ENCODE data around the gene JAZF1. TPM values are rescaled to one million over a fixed set of nuclear protein-coding genes. Genes with fewer than 3 reads are reported as not detected.

JAZF1 gene
- polyA plus RNA-seq, 2 donors, result 1.6 to 3.5 TPM

DNA sequence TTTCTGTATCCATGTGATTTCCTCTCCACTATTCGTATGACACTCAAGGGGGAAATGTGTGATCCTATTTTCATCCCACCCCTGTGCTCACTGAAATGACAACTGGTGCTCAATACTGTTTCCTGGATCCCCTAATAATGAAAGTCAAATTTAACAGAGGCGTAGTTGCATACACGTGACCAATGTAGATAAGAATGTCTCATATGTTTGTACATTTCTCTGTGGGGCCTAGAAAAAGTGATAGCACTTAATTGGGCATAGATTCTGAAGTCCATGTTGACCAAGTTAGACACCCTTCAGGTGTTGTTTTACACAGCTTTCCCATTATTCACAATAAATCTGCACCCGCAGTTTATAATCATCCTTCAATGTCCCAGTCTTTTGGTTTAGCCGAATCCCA lies 59.1 kb downstream of the JAZF1 start:
- Histone ChIP-seq H3K4me1 (ENCODE audit: control insufficient read depth in 2 of 2, insufficient read depth in 2 of 2, low read length in 1 of 2) (peaks cover 3 to 4% of the 10 kb centered on the region in 2 donors), H3K27ac (ENCODE audit: low read depth in 2 of 2, low read length in 1 of 2) (no peak overlapping the region), H3K9me3 (ENCODE audit: control insufficient read depth in 2 of 2, insufficient read depth in 1 of 2, low read depth in 1 of 2, low read length in 1 of 2) (no peaks in the 10 kb centered on the region), H3K27me3 (ENCODE audit: control insufficient read depth in 1 of 2, insufficient read depth in 2 of 2, low read length in 2 of 2) (no peaks in the 10 kb centered on the region), H3K36me3 (ENCODE audit: control insufficient read depth in 2 of 2, insufficient read depth in 2 of 2, low read length in 1 of 2) (no peaks in the 10 kb centered on the region), H3K4me3 (ENCODE audit: low read depth in 1 of 2, low read length in 2 of 2) (no peak overlapping the region)
- 90 to 91% methylated on average over 5 of the region's 5 CpGs for whole genome bisulfite sequencing, 2 donors

- H3K4me1 ChIP-seq (ENCODE audit: control insufficient read depth in 2 of 2, insufficient read depth in 2 of 2, low read length in 1 of 2), result no peaks in the 10 kb centered on the region
- no peak overlapping the region for H3K27ac ChIP-seq (ENCODE audit: low read depth in 2 of 2, low read length in 1 of 2)
- H3K4me3 ChIP-seq (ENCODE audit: low read depth in 1 of 2, low read length in 2 of 2), result no peak overlapping the region
- 65 to 86% methylated on average over 2 of the region's 2 CpGs for WGBS, 2 donors
- no peaks in the 10 kb centered on the region for H3K27me3 ChIP-seq (ENCODE audit: control insufficient read depth in 1 of 2, insufficient read depth in 2 of 2, low read length in 2 of 2)
- no peaks in the 10 kb centered on the region for H3K9me3 ChIP-seq (ENCODE audit: control insufficient read depth in 2 of 2, insufficient read depth in 1 of 2, low read depth in 1 of 2, low read length in 1 of 2)
- H3K36me3 ChIP-seq (ENCODE audit: control insufficient read depth in 2 of 2, insufficient read depth in 2 of 2, low read length in 1 of 2), result no peaks in the 10 kb centered on the region
Measured at GRCh38 chr7:28116041-28116440, 64.6 kb downstream of the JAZF1 start.

- Histone ChIP-seq H3K27me3 (ENCODE audit: control insufficient read depth in 1 of 2, insufficient read depth in 2 of 2, low read length in 2 of 2) (no peaks in the 10 kb centered on the region), H3K36me3 (ENCODE audit: control insufficient read depth in 2 of 2, insufficient read depth in 2 of 2, low read length in 1 of 2) (no peaks in the 10 kb centered on the region), H3K9me3 (ENCODE audit: control insufficient read depth in 2 of 2, insufficient read depth in 1 of 2, low read depth in 1 of 2, low read length in 1 of 2) (no peaks in the 10 kb centered on the region), H3K4me3 (ENCODE audit: low read depth in 1 of 2, low read length in 2 of 2) (no peak overlapping the region), H3K4me1 (ENCODE audit: control insufficient read depth in 2 of 2, insufficient read depth in 2 of 2, low read length in 1 of 2) (no peaks in the 10 kb centered on the region), H3K27ac (ENCODE audit: low read depth in 2 of 2, low read length in 1 of 2) (no peak overlapping the region)
- 88 to 91% methylated on average over 1 of the region's 1 CpG for WGBS, 2 donors
Measured at GRCh38 chr7:28115261-28115660, 65.3 kb downstream of the JAZF1 start.

DNA sequence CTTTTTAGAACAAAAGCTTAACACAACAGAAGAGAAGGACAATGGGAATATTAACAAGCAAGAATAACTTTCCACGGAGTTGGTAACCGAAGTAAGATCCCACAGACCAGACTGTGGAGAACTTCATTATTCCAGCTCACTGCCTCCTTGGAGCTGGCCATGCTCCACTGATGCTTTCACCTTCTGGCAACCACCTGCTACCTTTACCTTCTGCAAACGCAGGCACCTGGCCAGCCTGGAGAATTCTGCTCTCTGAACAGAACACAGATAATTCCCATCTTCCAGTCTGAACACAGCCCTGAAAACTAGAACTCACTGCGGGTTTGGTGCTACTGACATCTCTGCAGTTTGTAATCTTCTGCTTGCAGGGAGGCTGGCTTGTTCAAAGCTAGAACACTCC lies 66.5 kb downstream of the JAZF1 start:
- Histone ChIP-seq H3K4me1 (ENCODE audit: control insufficient read depth in 2 of 2, insufficient read depth in 2 of 2, low read length in 1 of 2) (no peaks in the 10 kb centered on the region), H3K27ac (ENCODE audit: low read depth in 2 of 2, low read length in 1 of 2) (peak overlapping the region in 1 of 2 donors; percentile 13), H3K27me3 (ENCODE audit: control insufficient read depth in 1 of 2, insufficient read depth in 2 of 2, low read length in 2 of 2) (no peaks in the 10 kb centered on the region), H3K36me3 (ENCODE audit: control insufficient read depth in 2 of 2, insufficient read depth in 2 of 2, low read length in 1 of 2) (no peaks in the 10 kb centered on the region), H3K9me3 (ENCODE audit: control insufficient read depth in 2 of 2, insufficient read depth in 1 of 2, low read depth in 1 of 2, low read length in 1 of 2) (no peaks in the 10 kb centered on the region), H3K4me3 (ENCODE audit: low read depth in 1 of 2, low read length in 2 of 2) (no peak overlapping the region)
- 65 to 67% methylated on average over 4 of the region's 4 CpGs for WGBS, 2 donors

- no peaks in the 10 kb centered on the region for H3K27me3 ChIP-seq (ENCODE audit: control insufficient read depth in 1 of 2, insufficient read depth in 2 of 2, low read length in 2 of 2)
- 88 to 91% methylated on average over 14 of the region's 14 CpGs for WGBS, 2 donors
- no peaks in the 10 kb centered on the region for H3K36me3 ChIP-seq (ENCODE audit: control insufficient read depth in 2 of 2, insufficient read depth in 2 of 2, low read length in 1 of 2)
- H3K27ac ChIP-seq (ENCODE audit: low read depth in 2 of 2, low read length in 1 of 2), result no peak overlapping the region
- H3K4me1 ChIP-seq (ENCODE audit: control insufficient read depth in 2 of 2, insufficient read depth in 2 of 2, low read length in 1 of 2), result peaks cover 0 to 3% of the 10 kb centered on the region in 2 donors
- no peaks in the 10 kb centered on the region for H3K9me3 ChIP-seq (ENCODE audit: control insufficient read depth in 2 of 2, insufficient read depth in 1 of 2, low read depth in 1 of 2, low read length in 1 of 2)
- H3K4me3 ChIP-seq (ENCODE audit: low read depth in 1 of 2, low read length in 2 of 2), result no peak overlapping the region
Measured at GRCh38 chr7:28112883-28113540, 67.6 kb downstream of the JAZF1 start.

- Histone ChIP-seq H3K27me3 (ENCODE audit: control insufficient read depth in 1 of 2, insufficient read depth in 2 of 2, low read length in 2 of 2) (no peaks in the 10 kb centered on the region), H3K4me1 (ENCODE audit: control insufficient read depth in 2 of 2, insufficient read depth in 2 of 2, low read length in 1 of 2) (peaks cover 0 to 4% of the 10 kb centered on the region in 2 donors), H3K36me3 (ENCODE audit: control insufficient read depth in 2 of 2, insufficient read depth in 2 of 2, low read length in 1 of 2) (no peaks in the 10 kb centered on the region), H3K27ac (ENCODE audit: low read depth in 2 of 2, low read length in 1 of 2) (no peak overlapping the region), H3K4me3 (ENCODE audit: low read depth in 1 of 2, low read length in 2 of 2) (no peak overlapping the region), H3K9me3 (ENCODE audit: control insufficient read depth in 2 of 2, insufficient read depth in 1 of 2, low read depth in 1 of 2, low read length in 1 of 2) (no peaks in the 10 kb centered on the region)
- 83 to 86% methylated on average over 3 of the region's 3 CpGs for WGBS, 2 donors
Measured at GRCh38 chr7:28112467-28112866, 68.1 kb downstream of the JAZF1 start.

GRCh38 chr7:28112012-28112411 lies 68.6 kb downstream of the JAZF1 start:
- WGBS, 2 donors, result 71 to 85% methylated on average over 3 of the region's 3 CpGs
- Histone ChIP-seq H3K36me3 (ENCODE audit: control insufficient read depth in 2 of 2, insufficient read depth in 2 of 2, low read length in 1 of 2) (no peaks in the 10 kb centered on the region), H3K9me3 (ENCODE audit: control insufficient read depth in 2 of 2, insufficient read depth in 1 of 2, low read depth in 1 of 2, low read length in 1 of 2) (no peaks in the 10 kb centered on the region), H3K4me3 (ENCODE audit: low read depth in 1 of 2, low read length in 2 of 2) (no peak overlapping the region), H3K27ac (ENCODE audit: low read depth in 2 of 2, low read length in 1 of 2) (no peak overlapping the region), H3K4me1 (ENCODE audit: control insufficient read depth in 2 of 2, insufficient read depth in 2 of 2, low read length in 1 of 2) (peaks cover 0 to 4% of the 10 kb centered on the region in 2 donors), H3K27me3 (ENCODE audit: control insufficient read depth in 1 of 2, insufficient read depth in 2 of 2, low read length in 2 of 2) (no peaks in the 10 kb centered on the region)

DNA sequence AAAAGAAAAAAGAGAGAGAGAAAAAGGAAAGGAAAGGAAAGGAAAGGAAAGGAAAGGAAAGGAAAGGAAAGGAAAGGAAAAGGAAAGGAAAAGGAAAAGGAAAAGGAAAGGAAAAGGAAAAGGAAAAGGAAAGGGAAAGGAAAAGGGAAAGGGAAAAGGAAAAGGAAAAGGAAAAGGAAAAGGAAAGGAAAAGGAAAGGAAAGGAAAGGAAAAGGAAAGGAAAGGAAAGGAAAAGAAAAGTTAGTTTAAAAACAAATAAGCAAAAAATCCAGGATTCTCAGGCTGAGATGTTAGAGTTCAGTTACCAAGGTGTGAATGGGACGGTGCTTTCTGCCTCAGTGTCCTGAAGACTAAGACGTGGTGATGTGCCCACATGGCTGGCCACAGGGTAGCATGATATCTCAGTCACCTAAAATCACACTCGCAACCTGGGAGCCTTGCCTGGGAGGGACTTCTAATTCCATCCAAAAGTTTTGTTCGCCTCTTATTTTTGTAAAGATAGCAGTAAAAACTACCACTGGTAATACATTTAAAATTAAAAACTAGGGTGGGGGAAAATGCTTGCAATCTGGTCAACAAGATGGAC lies 70.1 kb downstream of the JAZF1 start:
- WGBS, 2 donors, result 92 to 98% methylated on average over 4 of the region's 4 CpGs
- Histone ChIP-seq H3K27me3 (ENCODE audit: control insufficient read depth in 1 of 2, insufficient read depth in 2 of 2, low read length in 2 of 2) (no peaks in the 10 kb centered on the region), H3K36me3 (ENCODE audit: control insufficient read depth in 2 of 2, insufficient read depth in 2 of 2, low read length in 1 of 2) (no peaks in the 10 kb centered on the region), H3K4me1 (ENCODE audit: control insufficient read depth in 2 of 2, insufficient read depth in 2 of 2, low read length in 1 of 2) (peaks cover 0 to 4% of the 10 kb centered on the region in 2 donors), H3K27ac (ENCODE audit: low read depth in 2 of 2, low read length in 1 of 2) (no peak overlapping the region), H3K4me3 (ENCODE audit: low read depth in 1 of 2, low read length in 2 of 2) (no peak overlapping the region), H3K9me3 (ENCODE audit: control insufficient read depth in 2 of 2, insufficient read depth in 1 of 2, low read depth in 1 of 2, low read length in 1 of 2) (no peaks in the 10 kb centered on the region)

DNA sequence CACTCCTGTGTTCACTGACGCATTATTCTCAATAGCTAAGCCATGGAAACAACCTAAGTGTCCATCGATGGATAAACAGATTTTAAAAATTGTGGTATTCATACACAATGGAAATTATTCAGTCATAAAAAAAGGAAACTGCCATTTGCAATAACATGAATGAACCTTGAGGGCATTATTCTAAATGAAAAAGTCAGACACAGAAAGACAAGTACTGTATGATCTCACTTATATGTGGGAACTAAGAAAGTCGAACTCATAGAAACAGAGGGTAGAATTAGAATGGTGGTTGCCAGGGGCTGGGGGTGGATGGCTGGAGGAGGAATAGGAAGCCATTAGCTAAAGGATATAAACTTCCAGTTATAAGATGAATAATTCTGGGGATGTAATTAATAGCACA lies 71.8 kb downstream of the JAZF1 start:
- Histone ChIP-seq H3K4me1 (ENCODE audit: control insufficient read depth in 2 of 2, insufficient read depth in 2 of 2, low read length in 1 of 2) (peaks cover 3 to 6% of the 10 kb centered on the region in 2 donors), H3K4me3 (ENCODE audit: low read depth in 1 of 2, low read length in 2 of 2) (no peak overlapping the region), H3K27me3 (ENCODE audit: control insufficient read depth in 1 of 2, insufficient read depth in 2 of 2, low read length in 2 of 2) (no peaks in the 10 kb centered on the region), H3K9me3 (ENCODE audit: control insufficient read depth in 2 of 2, insufficient read depth in 1 of 2, low read depth in 1 of 2, low read length in 1 of 2) (no peaks in the 10 kb centered on the region), H3K27ac (ENCODE audit: low read depth in 2 of 2, low read length in 1 of 2) (no peak overlapping the region), H3K36me3 (ENCODE audit: control insufficient read depth in 2 of 2, insufficient read depth in 2 of 2, low read length in 1 of 2) (no peaks in the 10 kb centered on the region)
- 88 to 89% methylated on average over 3 of the region's 3 CpGs for WGBS, 2 donors

DNA sequence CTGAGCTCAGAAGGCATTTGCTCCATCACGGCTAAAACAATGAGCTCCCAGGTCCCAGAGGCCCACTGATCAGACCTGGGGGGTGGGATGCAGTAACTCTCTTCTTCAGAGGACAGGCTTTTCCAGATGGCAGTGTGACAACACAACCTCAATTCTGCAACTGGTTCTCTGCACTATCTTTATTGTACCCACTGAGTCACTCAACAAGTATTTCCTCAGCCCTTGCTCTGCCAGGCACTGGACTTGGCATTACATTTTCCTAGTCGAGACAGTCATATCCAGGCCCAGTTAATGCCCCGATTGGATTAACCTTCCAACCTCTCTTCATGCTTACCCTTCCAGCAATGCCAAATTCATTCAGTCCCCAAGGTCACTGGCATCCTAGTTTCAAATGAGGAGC lies 72.6 kb downstream of the JAZF1 start:
- Histone ChIP-seq H3K27me3 (ENCODE audit: control insufficient read depth in 1 of 2, insufficient read depth in 2 of 2, low read length in 2 of 2) (no peaks in the 10 kb centered on the region), H3K4me3 (ENCODE audit: low read depth in 1 of 2, low read length in 2 of 2) (no peak overlapping the region), H3K36me3 (ENCODE audit: control insufficient read depth in 2 of 2, insufficient read depth in 2 of 2, low read length in 1 of 2) (no peaks in the 10 kb centered on the region), H3K9me3 (ENCODE audit: control insufficient read depth in 2 of 2, insufficient read depth in 1 of 2, low read depth in 1 of 2, low read length in 1 of 2) (no peaks in the 10 kb centered on the region), H3K27ac (ENCODE audit: low read depth in 2 of 2, low read length in 1 of 2) (no peak overlapping the region), H3K4me1 (ENCODE audit: control insufficient read depth in 2 of 2, insufficient read depth in 2 of 2, low read length in 1 of 2) (peaks cover 4 to 7% of the 10 kb centered on the region in 2 donors)
- 64 to 69% methylated on average over 3 of the region's 3 CpGs for WGBS, 2 donors
